Right forelimb (tissue), 1 donor: ENCODE data around the gene CEP85.

Experiments
- DNase-seq: peaks from one replicate; pipeline ENCODE4 v3.0.0-alpha.2; 2018

The CEP85 gene

DNA sequence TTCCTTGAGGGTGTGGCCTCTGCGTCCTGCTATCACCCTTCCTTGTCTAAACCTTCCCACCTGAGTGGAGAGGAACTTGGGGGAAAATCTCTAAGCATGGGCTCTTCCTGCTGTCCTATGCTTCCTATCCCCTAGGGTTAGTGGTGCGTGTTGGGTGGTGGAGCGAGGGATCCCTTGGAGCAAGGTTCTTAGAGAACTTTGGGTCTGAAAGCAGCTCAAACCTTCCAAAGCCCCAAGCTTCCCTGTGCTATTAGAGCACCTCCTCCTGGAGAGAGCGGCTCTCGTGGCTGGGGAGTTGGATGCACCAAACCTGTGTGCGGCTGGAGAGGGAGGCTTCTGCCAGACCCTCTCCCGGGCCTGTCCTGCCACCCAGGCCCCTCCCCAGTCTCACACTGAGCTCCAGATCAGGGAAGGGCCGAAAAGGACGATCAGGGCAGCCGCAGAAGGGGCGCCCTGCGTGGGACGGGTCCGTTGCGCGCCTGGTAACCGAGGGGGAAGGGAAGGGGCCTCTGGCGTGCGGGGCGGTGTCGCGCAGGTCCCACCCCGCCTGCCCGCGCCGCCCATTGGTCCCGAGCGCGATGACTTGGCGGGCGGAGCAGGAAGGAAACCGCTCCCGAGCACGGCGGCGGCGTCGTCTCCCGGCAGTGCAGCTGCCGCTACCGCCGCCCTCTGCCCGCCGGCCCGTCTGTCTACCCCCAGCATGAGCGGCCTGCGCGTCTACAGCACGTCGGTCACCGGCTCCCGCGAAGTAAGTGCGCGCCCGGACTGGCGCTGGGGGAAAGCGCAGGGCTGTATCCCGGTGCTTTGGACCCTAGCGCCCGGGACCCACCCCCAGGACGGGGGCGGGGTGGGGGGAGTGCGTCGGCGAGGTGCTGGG, 45.7 kb downstream of the CEP85 start, which contains the start of gene SH3BGRL3:
Gene SH3BGRL3 (plus strand): TSS at position 631 of the 877 bp plus-strand sequence. CDS start 70 bp downstream, at position 701.
- peak; percentile 90 for DNase-seq

DNA sequence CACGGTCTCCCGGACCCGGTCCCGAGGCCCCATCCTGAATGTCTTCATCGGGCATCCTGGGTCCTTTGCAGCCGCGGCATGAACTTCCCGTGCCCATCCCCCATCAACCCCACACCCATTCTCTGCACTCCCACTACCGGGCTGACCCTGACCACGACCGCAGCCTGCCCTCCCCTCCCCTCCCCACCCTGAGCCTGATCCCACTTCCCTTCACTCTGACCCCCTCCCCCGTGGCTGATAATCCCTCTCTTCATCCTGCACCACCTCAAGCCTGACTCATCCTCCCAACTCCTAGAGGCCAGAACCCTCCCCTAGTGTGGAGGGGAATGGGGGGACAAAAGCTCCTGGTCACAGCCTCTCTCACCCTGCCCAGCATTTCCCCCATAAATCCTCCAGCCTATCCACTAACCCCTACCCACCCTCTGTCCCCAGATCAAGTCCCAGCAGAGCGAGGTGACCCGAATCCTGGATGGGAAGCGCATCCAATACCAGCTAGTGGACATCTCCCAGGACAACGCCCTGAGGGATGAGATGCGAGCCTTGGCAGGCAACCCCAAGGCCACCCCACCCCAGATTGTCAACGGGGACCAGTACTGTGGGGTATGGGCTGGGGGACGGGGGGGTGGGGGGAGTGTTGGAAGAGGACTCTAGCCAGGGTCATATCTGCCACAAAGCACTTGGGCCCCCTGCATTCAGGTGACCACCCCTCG, 46.5 kb downstream of the CEP85 start:
- DNase-seq, result no peak

DNA sequence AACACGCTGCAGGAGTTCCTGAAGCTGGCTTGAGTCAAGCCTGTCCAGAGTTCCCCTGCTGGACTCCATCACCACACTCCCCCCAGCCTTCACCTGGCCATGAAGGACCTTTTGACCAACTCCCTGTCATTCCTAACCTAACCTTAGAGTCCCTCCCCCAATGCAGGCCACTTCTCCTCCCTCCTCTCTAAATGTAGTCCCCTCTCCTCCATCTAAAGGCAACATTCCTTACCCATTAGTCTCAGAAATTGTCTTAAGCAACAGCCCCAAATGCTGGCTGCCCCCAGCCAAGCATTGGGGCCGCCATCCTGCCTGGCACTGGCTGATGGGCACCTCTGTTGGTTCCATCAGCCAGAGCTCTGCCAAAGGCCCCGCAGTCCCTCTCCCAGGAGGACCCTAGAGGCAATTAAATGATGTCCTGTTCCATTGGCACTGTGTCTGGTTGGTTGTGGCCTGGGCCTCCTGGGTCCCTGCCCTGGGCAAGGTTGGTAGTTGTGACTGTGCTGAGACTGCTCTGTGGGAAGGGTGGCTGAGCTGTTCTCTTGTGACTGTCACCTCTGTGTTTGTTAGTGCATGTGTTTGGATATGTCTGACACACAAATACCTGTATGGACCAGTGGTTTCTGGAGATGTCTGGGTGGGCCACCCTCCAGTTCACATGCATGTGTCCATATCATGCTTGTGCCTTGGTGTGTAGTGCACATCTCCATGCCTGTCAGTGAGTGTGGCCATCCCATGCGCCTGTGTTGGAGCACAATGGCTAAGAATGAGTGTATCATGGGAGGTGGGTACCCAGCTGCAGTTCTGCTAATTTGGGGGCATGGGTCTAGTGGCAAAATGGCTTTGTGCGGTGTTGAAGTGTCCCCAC, 47.3 kb downstream of the CEP85 start:
- DNase-seq, result no peak

DNA sequence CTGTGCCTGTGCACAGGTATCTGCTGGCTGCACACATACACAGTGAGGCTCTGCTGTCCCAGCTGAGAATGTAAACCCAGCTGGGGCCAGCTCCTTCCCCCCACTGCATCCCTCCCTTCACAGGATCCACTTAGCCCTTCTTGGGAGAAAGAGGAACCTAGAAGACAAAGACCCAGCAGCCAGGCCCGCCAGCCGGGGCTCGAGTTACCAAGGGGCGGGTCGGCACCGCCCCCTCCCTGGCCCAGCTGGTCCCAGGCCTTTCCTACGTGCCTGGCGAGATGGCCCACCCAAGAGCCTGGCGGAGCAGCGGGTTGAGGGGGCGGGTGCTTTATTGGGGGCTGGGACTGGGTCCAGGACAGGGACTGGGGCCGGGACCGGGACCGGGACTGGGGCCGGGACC, 48.0 kb downstream of the CEP85 start:
- peak; percentile 74 for DNase-seq

DNA sequence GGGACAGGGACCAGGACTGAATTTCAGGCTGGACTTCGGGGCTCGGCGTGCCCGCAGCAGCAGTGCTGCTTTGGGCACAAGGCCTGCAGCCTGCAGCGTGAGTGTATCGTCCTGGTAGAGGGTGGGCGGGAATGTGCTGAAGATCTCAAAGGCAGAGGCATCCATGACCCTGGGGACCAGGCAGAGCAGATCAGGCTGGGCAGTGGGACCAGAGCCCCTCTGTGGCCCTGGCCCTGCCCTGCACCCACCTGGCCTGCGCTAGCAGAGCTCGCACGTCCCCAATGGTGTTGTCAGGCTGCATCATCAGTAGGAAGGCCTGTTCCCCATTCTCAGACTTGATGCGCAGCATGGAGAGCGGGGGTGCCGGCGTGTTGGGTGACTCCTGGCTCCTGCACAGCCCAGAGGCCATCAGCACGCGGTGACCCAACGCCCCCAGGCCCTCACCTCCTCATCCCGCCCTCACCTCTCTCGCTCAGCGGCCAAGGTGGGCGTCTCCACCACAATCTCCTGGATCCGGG, 48.5 kb downstream of the CEP85 start:
- DNase-seq, result no peak

DNA sequence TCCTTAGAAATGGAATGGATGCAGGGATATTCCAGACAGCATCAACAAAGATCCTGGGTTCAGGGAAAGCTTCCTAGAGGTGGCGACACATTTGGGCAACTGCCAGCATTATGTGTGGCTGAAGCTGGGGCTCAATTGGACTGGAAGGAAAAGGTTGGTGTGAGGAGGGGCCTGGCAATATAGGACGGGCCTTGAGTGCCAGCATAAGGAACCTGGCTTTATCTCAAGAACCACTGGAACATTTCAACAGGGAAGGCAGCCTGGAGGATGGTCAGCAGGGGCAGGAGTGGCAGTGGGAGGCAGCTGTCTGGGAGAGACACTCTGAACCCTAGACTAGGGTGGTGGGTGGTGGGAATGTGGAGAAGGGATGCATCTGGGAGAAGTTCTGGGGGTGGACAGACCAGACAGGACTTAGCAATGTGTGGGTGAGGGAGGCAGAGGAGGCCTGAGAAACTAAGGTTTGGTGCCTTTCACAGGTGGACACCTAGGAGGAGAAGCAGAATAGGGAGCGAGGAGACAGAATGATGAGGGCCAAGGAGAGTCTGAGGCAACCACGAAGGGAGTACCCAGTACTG, 49.4 kb downstream of the CEP85 start:
- DNase-seq, result no peak

DNA sequence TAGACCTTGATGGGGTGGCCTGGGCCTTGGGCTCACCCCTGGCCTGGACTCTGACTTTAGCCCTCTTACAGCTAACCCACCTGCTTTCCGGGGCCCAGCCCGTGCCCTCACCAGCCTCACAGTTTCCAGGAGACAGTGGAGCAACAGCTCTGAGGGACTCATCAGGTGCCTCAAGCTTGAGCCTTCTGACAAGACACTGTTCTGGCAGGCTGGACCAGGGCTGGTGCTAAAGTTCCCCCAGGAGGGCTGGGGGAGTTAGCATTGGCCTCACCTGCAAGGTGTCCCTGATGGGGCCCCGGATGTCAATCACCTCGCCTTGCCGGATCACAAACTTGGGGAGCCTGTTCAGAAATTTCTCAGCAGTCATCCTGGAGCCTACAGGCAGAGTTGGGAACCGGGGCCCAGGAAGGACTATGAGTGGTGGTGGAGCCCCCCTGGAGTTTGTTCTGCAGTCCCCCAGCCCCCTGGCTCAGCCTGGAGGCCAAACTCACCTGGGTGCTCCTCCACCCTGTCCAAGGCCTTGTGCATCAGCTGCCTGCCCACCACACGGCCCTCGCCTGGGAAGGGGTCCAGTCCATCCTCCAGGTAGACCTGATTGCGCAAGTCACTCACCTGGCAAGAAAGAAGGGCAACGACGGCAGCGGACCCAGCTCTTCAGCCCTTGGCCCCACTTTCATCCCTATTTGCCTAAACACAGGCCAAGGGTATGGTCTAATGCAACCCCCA, 50.0 kb downstream of the CEP85 start:
- DNase-seq, result no peak

DNA sequence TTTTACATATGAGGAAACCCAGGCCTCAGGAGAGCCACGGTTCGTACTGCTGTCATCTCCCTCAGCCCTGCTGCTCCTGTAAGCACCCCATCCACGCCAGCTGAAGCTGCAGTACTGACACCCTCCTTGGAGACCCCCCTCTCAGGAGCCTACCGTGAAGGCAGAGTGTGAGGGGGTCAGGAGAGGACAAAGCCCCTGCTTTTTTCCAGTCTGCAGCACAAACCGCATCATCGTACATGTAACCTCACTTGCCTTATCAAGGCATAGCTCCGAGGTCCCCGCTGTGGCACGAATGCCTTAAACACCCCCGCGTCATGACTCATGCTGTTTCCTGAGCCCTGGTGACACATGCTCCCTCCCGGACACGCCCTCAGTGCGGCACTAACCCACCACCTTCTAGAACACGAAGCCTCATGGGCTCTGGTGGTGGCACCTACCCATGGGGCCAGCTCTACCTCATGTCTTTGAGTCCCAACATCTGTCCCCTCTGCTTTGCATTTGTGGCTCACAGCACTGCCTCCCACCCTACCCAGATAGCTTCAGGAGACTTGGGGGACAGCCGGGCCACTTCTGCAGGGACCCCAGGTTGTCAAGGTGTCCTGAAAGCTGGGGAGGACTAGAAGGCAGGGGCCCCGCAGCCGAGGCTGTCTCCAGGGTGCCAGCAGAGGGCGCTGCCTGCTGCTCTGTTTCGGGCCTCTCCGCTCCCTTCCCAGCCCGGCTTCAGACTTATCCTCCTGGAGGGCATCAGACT, 50.8 kb downstream of the CEP85 start:
- DNase-seq, result no peak

DNA sequence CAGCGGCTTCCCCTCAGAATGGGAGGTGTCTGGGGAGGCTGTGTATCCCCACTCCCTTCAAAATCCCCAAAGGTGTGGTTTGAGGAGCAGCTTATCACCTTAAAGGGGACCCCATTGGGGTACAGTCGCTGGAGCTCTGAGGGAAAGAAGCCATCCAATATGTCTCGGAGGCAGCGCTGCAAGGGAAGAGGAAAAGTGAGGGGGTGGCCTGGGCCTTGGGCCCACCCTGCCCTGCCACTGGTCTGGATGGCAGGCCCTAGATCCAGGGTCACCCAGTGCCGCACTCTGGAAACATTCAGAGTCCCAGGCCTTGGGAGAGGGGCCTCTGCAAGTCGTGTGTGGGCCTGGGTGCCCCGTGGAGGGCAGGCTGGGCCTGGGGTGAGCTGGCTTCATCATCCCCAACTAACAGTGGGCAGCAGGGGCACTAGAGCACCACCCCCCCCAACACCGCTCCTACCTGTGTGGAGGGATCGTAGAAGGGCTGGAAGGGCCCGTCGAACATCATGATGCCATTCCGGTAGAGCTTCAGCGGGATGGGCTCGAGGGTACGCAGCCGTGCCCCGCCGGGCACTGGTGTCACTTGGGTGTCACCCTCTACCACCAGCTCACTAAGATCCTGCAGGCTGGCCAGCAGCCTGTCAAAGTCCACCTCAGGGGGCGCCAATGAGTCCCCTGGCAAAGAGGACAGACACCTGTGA, 51.5 kb downstream of the CEP85 start:
- DNase-seq, result no peak

DNA sequence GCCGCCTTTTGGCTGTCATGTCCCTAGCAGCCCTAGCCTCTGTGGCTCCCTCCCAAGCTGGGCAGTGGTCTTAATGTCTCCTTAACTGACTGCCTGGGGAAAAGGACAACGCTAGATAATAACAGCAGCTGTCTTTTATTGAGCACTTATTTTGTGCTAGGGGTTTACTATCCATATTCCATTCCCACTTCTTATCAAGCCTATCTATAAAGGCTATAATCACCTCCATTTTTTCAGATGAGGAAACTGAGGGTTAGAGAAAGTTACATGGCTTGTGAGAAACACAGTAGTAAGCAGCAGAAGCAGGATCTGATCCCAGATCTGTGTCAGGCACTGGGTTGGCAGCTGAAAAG, 52.0 kb downstream of the CEP85 start:
- DNase-seq, result no peak

DNA sequence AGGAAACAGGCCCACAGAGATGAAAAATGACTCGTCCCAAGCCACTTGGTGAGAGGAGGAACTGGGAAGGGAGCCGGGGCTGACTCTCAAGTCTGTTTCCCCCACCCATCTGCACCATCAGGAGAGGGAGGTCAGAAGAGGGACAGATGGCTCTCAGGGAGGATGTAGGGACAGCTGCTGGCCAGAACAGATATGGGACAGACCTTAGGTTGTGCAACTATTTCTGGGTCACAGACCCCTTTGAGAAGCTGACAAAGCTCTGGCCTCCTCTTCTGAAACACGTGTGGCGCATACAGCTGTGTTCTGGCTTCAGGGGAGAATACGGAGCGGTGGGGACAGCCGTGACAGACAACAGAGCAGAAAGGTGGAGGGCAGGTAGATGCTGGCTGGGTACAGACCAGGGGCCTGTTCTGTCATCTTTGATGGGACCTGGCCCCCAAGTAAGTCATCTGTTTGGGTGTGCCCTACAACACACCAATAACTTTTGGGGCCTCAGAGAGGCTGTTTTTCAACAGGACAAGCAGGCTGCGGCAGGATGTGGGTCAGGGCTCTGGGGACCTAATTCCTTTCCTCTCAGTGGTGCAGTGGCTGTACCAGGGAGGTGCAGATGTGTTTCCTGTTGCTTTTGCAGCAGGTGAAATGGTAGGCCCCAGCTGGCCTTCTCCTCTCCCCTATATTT, 53.2 kb downstream of the CEP85 start:
- DNase-seq, result no peak

DNA sequence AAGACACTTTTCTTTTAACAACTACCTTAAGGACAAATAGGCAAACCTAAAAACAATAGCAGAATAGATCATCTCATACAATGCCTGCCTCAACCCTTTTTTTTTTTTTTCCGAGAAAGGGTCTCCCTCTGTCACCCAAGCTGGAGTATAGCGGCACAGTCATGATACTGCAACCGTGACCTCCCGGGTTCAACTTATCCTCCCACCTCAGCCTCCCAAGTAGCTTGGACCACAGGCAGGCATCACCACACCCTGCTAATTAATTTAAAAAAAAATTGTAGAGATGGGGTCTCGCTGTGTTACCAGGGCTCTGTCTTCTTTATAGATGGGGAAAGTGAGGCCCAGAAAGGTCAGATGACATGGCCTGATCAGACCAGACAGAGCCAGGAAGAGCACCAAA, 53.8 kb downstream of the CEP85 start:
- no peak for DNase-seq

DNA sequence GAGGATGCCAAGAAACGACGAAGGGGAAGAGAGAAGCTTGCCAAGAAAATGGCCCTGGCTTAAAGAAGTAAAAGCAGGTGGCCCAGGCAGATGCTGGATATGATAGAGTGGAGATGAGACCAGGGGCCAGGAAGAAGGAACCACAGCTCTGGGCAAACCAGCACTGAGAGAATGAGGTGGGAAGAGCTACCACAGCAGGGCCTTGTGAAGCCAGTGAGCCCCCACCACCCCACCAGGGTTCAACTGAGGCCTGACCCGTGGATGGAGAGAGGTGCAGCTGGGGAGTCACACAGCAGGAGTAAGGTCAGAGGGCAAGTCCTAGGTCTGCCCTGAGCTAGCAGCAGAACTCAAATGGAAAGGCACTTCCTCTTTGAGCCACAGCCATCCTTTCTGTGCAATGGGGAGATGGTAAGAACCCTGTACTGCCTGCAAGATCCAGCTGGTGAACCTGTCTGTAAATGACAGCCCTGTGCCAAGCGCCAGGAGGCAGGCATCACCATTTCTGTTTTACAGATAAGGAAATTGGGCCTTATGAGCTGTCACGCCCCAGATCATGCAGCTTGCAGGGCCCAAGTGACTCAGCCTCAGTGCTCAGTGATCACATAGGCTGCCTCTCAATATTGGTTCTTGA, 54.4 kb downstream of the CEP85 start:
- DNase-seq, result no peak

DNA sequence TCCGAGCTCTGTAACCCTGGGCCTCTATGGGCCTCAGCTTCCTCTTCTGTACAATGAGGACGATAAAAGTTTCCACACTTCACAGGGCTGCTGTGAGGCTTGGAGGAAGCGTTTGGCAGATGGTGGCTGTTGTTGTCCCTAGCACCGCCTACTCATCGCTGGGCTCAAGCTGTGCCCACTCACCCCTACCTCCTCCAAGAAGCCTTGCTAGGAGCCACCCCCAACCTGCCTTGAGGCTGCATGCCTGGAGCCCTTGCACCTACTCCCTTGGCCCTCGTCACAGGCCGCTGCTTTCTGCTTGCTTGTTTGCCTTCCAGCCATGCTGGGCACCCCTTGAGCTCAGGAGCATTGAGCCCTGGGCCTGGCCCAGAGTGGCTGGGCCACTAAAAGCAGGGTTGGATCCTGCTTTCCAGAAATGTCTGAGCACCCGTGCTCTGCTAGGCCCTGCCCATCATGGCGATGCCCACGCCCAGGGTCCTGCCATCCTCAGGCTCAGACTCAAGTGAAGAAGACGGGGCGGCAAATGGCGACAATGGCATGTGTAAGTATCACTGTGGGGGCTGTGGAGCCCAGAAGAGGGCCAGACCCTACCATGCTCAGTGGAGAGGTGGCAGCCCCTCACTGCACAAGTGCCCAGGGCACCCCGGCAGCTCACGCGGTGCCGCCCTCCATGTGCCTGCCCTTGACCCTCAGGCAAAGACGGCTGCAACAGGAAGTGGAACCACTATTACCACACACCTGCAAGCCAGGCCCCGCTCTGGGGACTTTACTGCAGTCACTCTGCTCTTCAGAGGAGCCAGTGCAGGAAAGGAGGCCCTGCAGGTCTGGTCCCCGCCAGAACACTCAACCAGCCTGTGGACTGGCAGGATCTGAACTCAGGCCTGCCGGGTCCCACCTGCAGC, 55.4 kb downstream of the CEP85 start:
- DNase-seq, result no peak

DNA sequence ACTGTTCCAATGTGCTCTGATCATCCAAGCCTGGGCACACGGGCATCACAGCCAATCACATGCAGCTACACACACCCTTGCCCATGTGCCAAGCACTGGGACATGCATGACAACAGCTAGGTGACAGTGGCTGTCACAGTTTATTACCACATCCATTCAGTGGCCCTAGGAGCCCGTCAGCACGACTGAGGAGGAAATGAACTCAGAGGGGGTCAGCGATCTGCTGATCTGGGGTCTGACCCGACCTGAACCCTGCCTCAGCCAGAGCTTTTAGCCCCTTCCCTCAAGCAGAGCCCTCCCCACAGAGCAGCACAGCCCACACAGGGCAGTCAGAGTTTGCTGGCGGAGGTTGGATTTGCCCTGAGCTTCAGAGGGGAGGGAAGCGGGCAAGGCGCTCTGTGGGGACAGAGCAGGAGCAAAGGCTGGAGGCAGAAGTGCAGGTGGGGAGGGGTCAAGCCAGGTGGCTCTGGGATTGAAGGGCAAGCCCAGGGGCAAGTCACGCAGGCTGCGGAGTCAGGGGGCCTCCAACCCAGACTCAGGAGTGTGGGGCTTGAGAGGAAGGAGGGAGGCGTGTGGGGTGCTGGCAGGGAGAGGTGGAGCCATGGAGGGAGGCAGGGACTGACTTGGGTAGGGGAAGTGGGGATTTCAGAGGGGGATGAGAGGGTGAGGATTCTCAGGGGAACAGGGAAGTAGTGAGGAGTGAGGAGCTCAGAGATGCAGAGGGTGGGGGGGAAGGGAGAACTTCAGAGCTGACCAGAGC, 56.3 kb downstream of the CEP85 start:
- no peak for DNase-seq

DNA sequence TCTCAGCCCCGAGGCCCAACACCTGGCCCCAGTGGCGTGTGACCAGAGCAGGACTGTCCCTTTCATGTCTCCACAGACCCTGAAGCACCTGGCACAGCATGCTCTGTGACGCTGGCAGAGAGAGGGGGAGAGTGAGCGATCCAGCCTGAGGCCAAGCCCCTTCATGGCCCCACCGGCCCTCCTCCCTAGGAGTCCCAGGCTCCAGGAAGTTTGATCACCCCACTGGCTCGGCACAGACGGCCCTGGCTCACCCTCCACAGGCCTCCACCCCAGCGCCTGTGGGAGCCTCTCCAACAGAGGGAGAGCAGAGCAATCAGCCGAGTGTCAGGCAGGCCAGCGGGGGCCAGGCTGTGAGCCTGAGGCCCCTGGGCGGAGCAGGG, 56.9 kb downstream of the CEP85 start:
- no peak for DNase-seq

DNA sequence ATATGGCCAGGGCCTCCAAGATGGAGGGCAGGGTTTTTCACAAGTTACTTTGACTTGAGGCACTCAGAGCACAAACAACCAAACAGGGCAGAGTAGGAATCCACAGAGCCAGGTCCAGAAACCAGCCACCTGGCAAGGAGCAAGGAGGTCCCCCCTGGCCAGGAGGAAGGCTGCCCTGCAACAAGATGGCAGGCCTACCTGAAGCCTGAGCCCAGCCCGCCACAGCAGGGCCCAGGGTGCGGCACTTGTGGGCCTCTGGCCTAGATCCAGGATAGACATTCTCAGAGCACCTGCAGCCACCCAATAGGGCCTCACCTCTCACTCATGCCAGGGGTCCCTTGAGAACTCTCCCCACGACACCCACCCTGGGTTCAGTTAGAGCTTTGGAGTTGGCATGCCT, 57.4 kb downstream of the CEP85 start:
- no peak for DNase-seq

DNA sequence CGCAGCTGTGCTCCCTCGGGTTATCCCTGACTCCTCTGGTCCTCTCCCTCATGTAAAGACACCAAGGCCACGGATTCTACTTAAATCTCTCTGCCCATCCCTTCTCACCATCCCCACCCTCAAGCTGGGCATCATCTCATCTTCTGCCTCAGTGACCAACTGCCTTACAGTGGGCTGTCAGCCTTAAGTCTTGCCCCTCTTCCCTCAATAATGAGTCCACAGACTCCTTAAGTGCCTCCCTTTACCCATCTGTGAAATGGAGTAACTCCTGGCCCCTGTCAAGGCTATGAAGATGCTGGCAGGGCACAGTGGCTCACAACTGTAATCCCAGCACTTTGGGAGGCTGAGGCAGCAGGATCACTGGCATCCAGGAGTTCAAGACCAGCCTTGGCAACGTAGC, 57.9 kb downstream of the CEP85 start:
- no peak for DNase-seq
